Activated naive CD8-positive, alpha-beta T cell treated with anti-CD3 and anti-CD28 coated beads, Interleukin-2, amount 10 ng/mL, durations not matched to agents 7 days and 5 days (primary cell): Measurements from ENCODE around the gene SMC3. TPM values are rescaled to one million over a fixed set of nuclear protein-coding genes. Genes with fewer than 3 reads are reported as not detected.
A peak's percentile ranks its signal among the peaks of the same experiment; 100 is the strongest.
"Not testable (repeated sequence)": the region's sequence is repeated elsewhere in the genome, so short reads cannot be mapped to it uniquely, and the experiment has no call there.

Experiments used
- ATAC-seq: fragments of 150-1000 bp; cut with Tn5 transposase; one replicate; pipeline ENCODE4 v1.10.0; 2021; ENCODE audit warnings: low read depth, moderate library complexity
- POLR2A ChIA-PET: fragments of 350-600 bp; sonication (Branson Sonifier 250); formaldehyde crosslinking; loops from one replicate; lab custom pipeline; 2021; ENCODE audit warnings: antibody characterized with exemption; lab: Charles Lee
- DNase-seq: peaks from one replicate; pipeline ENCODE4 v3.0.0; 2021
- H3K27ac Mint-ChIP-seq: one replicate; pipeline ENCODE4 v1.8.0; 2022; ENCODE audit warnings: mild to moderate bottlenecking, mixed read lengths
- H3K27me3 Mint-ChIP-seq: one replicate; pipeline ENCODE4 v1.8.0; 2022; ENCODE audit warnings: mild to moderate bottlenecking, moderate library complexity, mixed read lengths
- H3K36me3 Mint-ChIP-seq: one replicate; pipeline ENCODE4 v1.8.0; 2021; ENCODE audit warnings: mild to moderate bottlenecking, mixed read lengths
- H3K4me1 Mint-ChIP-seq: one replicate; pipeline ENCODE4 v1.8.0; 2021; ENCODE audit warnings: mixed read lengths
- H3K4me3 Mint-ChIP-seq: one replicate; pipeline ENCODE4 v1.8.0; 2022; ENCODE audit warnings: mild to moderate bottlenecking, moderate library complexity, mixed read lengths
- H3K9me3 Mint-ChIP-seq: one replicate; pipeline ENCODE4 v1.8.0; 2021; ENCODE audit warnings: mixed read lengths
- total RNA-seq, 2 experiments: library from RNA; stranded (reverse); gene quantifications; one replicate each; pipeline ENCODE4 v1.2.3, GENCODE V29; 2021

Gene SMC3
- total RNA-seq, 2 experiments from 2014 or later, result 66.5 to 67.7 TPM

- POLR2A ChIA-PET, result interaction anchor here (0.6 to 1.6 kb wide), 2 partner anchors 31 to 81 kb away, joined by 4 read pairs; no protein-coding TSS in a partner anchor
- Mint-ChIP-seq H3K27ac (no peak overlapping the region), H3K4me3 (no peak overlapping the region), H3K9me3 (no peaks in the 10 kb centered on the region), H3K36me3 (no peaks in the 10 kb centered on the region), H3K4me1 (peaks cover 45% of the 10 kb centered on the region), H3K27me3 (peaks cover 5% of the 10 kb centered on the region)
- DNase-seq (no peak), ATAC-seq (no peak)
Observed at GRCh38 chr10:110531687-110532086, 35.8 kb upstream of the SMC3 start.

- H3K36me3 Mint-ChIP-seq, H3K27ac Mint-ChIP-seq, H3K27me3 Mint-ChIP-seq, ATAC-seq, POLR2A ChIA-PET, H3K9me3 Mint-ChIP-seq, H3K4me3 Mint-ChIP-seq, DNase-seq: not testable (repeated sequence)
- H3K4me1 Mint-ChIP-seq, result peaks cover 53% of the 10 kb centered on the region
Observed at GRCh38 chr10:110532628-110533027, 34.9 kb upstream of the SMC3 start.

- peaks cover 5% of the 10 kb centered on the region for H3K27me3 Mint-ChIP-seq
- no peaks in the 10 kb centered on the region for H3K36me3 Mint-ChIP-seq
- H3K4me3 Mint-ChIP-seq, result no peak overlapping the region
- POLR2A ChIA-PET, result no interaction called here
- no peak for ATAC-seq
- no peak overlapping the region for H3K27ac Mint-ChIP-seq
- no peak for DNase-seq
- H3K4me1 Mint-ChIP-seq, result peaks cover 49% of the 10 kb centered on the region
- no peaks in the 10 kb centered on the region for H3K9me3 Mint-ChIP-seq
Observed at GRCh38 chr10:110533149-110533548, 34.3 kb upstream of the SMC3 start.

- Mint-ChIP-seq H3K4me3 (peak overlapping the region; percentile 11), H3K27ac (peak overlapping the region; percentile 8), H3K9me3 (no peaks in the 10 kb centered on the region), H3K4me1 (peaks cover 37% of the 10 kb centered on the region), H3K36me3 (no peaks in the 10 kb centered on the region), H3K27me3 (peaks cover 5% of the 10 kb centered on the region)
- no peak for DNase-seq
- no peak for ATAC-seq
- POLR2A ChIA-PET, result no interaction called here
Observed at GRCh38 chr10:110534571-110534970, 32.9 kb upstream of the SMC3 start.

- Mint-ChIP-seq H3K9me3 (no peaks in the 10 kb centered on the region), H3K4me3 (peak overlapping the region; percentile 66), H3K27me3 (peaks cover 2% of the 10 kb centered on the region), H3K36me3 (no peaks in the 10 kb centered on the region), H3K4me1 (peaks cover 39% of the 10 kb centered on the region), H3K27ac (peak overlapping the region; percentile 43)
- POLR2A ChIA-PET, result interaction anchor here (1.4 kb wide), 1 partner anchor 23 kb away, joined by 3 read pairs; no protein-coding TSS in a partner anchor
- peak; percentile 88 for ATAC-seq
- DNase-seq, result peak; percentile 49
Observed at GRCh38 chr10:110535958-110536891, 31.3 kb upstream of the SMC3 start.

- Mint-ChIP-seq H3K9me3 (no peaks in the 10 kb centered on the region), H3K27me3 (peaks cover 2% of the 10 kb centered on the region), H3K36me3 (no peaks in the 10 kb centered on the region), H3K27ac (no peak overlapping the region), H3K4me1 (peaks cover 41% of the 10 kb centered on the region), H3K4me3 (no peak overlapping the region)
- DNase-seq, result no peak
- no peak for ATAC-seq
- POLR2A ChIA-PET, result no interaction called here
Observed at GRCh38 chr10:110539091-110539490, 28.4 kb upstream of the SMC3 start.

- ATAC-seq (no peak), DNase-seq (no peak)
- H3K27me3 Mint-ChIP-seq, result no peaks in the 10 kb centered on the region
- H3K4me1 Mint-ChIP-seq, result peaks cover 36% of the 10 kb centered on the region
- POLR2A ChIA-PET, result no interaction called here
- H3K4me3 Mint-ChIP-seq, result no peak overlapping the region
- peak overlapping the region; percentile 62 for H3K27ac Mint-ChIP-seq
- no peaks in the 10 kb centered on the region for H3K9me3 Mint-ChIP-seq
- no peaks in the 10 kb centered on the region for H3K36me3 Mint-ChIP-seq
Observed at GRCh38 chr10:110540031-110540430, 27.5 kb upstream of the SMC3 start.

- H3K36me3 Mint-ChIP-seq, result no peaks in the 10 kb centered on the region
- no peak overlapping the region for H3K27ac Mint-ChIP-seq
- ATAC-seq, result no peak
Observed at GRCh38 chr10:110544958-110545537, 22.4 kb upstream of the SMC3 start.

GRCh38 chr10:110546077-110546476 lies 21.4 kb upstream of the SMC3 start:
- Mint-ChIP-seq H3K27ac (no peak overlapping the region), H3K36me3 (no peaks in the 10 kb centered on the region), H3K4me3 (no peak overlapping the region), H3K4me1 (peaks cover 17% of the 10 kb centered on the region), H3K9me3 (no peaks in the 10 kb centered on the region), H3K27me3 (peaks cover 23% of the 10 kb centered on the region)
- DNase-seq (no peak), ATAC-seq (no peak)
- POLR2A ChIA-PET, result interaction anchor here (0.6 to 1.6 kb wide), 2 partner anchors 47 to 335 kb away, joined by 3 to 8 read pairs; no protein-coding TSS in a partner anchor

More at GRCh38 chr10:110544958-110545537, 22.4 kb upstream of the SMC3 start:
- H3K4me1 Mint-ChIP-seq, result peaks cover 22% of the 10 kb centered on the region
- no peak for DNase-seq
- POLR2A ChIA-PET, result no interaction called here
- H3K9me3 Mint-ChIP-seq, result no peaks in the 10 kb centered on the region
- no peak overlapping the region for H3K4me3 Mint-ChIP-seq
- H3K27me3 Mint-ChIP-seq, result peaks cover 19% of the 10 kb centered on the region

- no peaks in the 10 kb centered on the region for H3K36me3 Mint-ChIP-seq
- ATAC-seq, result no peak
- POLR2A ChIA-PET, result interaction anchor here (0.6 to 1.6 kb wide), 2 partner anchors 48 to 335 kb away, joined by 3 to 8 read pairs; no protein-coding TSS in a partner anchor
Observed at GRCh38 chr10:110546499-110547110, 20.9 kb upstream of the SMC3 start.

GRCh38 chr10:110547139-110547761 lies 20.2 kb upstream of the SMC3 start:
- no peaks in the 10 kb centered on the region for H3K9me3 Mint-ChIP-seq
- POLR2A ChIA-PET, result interaction anchor here (1.6 kb wide), 1 partner anchor 49 kb away, joined by 8 read pairs; no protein-coding TSS in a partner anchor
- no peak overlapping the region for H3K27ac Mint-ChIP-seq
- DNase-seq, result no peak
- no peak overlapping the region for H3K4me3 Mint-ChIP-seq
- no peaks in the 10 kb centered on the region for H3K36me3 Mint-ChIP-seq
- peak; percentile 60 for ATAC-seq
- peaks cover 17% of the 10 kb centered on the region for H3K4me1 Mint-ChIP-seq
- H3K27me3 Mint-ChIP-seq, result peaks cover 34% of the 10 kb centered on the region

More at GRCh38 chr10:110546499-110547110, 20.9 kb upstream of the SMC3 start:
- Mint-ChIP-seq H3K4me3 (no peak overlapping the region), H3K27me3 (peaks cover 29% of the 10 kb centered on the region), H3K4me1 (peaks cover 17% of the 10 kb centered on the region), H3K27ac (no peak overlapping the region), H3K9me3 (no peaks in the 10 kb centered on the region)
- DNase-seq, result no peak

GRCh38 chr10:110548002-110548401 lies 19.5 kb upstream of the SMC3 start:
- POLR2A ChIA-PET, result no interaction called here
- peaks cover 17% of the 10 kb centered on the region for H3K4me1 Mint-ChIP-seq

GRCh38 chr10:110549211-110549610 lies 18.3 kb upstream of the SMC3 start:
- Mint-ChIP-seq H3K9me3 (no peaks in the 10 kb centered on the region), H3K27ac (no peak overlapping the region), H3K4me3 (no peak overlapping the region), H3K4me1 (peaks cover 9% of the 10 kb centered on the region), H3K27me3 (peaks cover 42% of the 10 kb centered on the region), H3K36me3 (no peaks in the 10 kb centered on the region)
- POLR2A ChIA-PET, result no interaction called here
- ATAC-seq (no peak), DNase-seq (no peak)

More at GRCh38 chr10:110548002-110548401, 19.5 kb upstream of the SMC3 start:
- no peak overlapping the region for H3K4me3 Mint-ChIP-seq
- DNase-seq (no peak), ATAC-seq (no peak)
- no peak overlapping the region for H3K27ac Mint-ChIP-seq
- peaks cover 40% of the 10 kb centered on the region for H3K27me3 Mint-ChIP-seq
- H3K9me3 Mint-ChIP-seq, result no peaks in the 10 kb centered on the region
- no peaks in the 10 kb centered on the region for H3K36me3 Mint-ChIP-seq
